Measurements from ENCODE around the gene MYH6. TPM values are rescaled to one million over a fixed set of nuclear protein-coding genes. Genes with fewer than 3 reads are reported as not detected.
"Not testable (repeated sequence)": the region's sequence is repeated elsewhere in the genome, so short reads cannot be mapped to it uniquely, and the experiment has no call there.

MYH6 gene
- total RNA-seq (0.66 TPM), polyA plus RNA-seq (ENCODE audit: insufficient read depth in 1 of 8, insufficient read length in 8 of 8, low replicate concordance in 1 of 8) (1 to 10 TPM; 3.4 to 7.2 (median 4.4) TPM)
- long read RNA-seq, donor 1 = 0 reads
- long read RNA-seq, donor 2 = 0 reads
- long read RNA-seq, donor 3 = 0 reads
- long read RNA-seq, donor 4 = 0 reads
- long read RNA-seq, donor 5, partial matches to known transcripts = 6 of 6 reads
- long read RNA-seq, donor 5, other reads (novel, unspliced or antisense) = 0 of 6 reads
- long read RNA-seq, donor 6 = 0 reads
- long read RNA-seq, donor 7, partial matches to known transcripts = 39 of 39 reads
- long read RNA-seq, donor 7, other reads (novel, unspliced or antisense) = 0 of 39 reads
- long read RNA-seq, donor 8 = 0 reads
- long read RNA-seq, donor 9 = 0 reads
- long read RNA-seq, donor 10 = 0 reads
- long read RNA-seq, donor 11 = 0 reads

- H3K27me3 ChIP-seq (ENCODE audit: control insufficient read depth, insufficient read depth, low read length) = peaks cover 13% of the 10 kb centered on the region
- no peaks in the 10 kb centered on the region for H3K36me3 ChIP-seq (ENCODE audit: control insufficient read depth, insufficient read depth, low read length)
- no peak for DNase-seq
- H3K27ac ChIP-seq (ENCODE audit: low read length) = no peak within 1 kb of the TSS
- H3K4me3 ChIP-seq (ENCODE audit: low read length) = no peak within 1 kb of the TSS
- H3K4me1 ChIP-seq (ENCODE audit: control insufficient read depth, insufficient read depth, low read length) = no peaks in the 10 kb centered on the region
- H3K9me3 ChIP-seq (replicated peaks; ENCODE audit: control insufficient read depth, low read depth, low read length) = no peaks in the 10 kb centered on the region
- WGBS (ENCODE audit: insufficient coverage) = 77% methylated on average over 15 of the region's 15 CpGs
These were observed at the start of gene MYH6 for GRCh38 chr14:23407516-23408306. Gene MYH6, minus strand, starts transcription at chr14:23408273. Its CDS starts 1,050 bp downstream, at chr14:23407223.

GRCh38 chr14:23456883-23457586, 49.0 kb upstream of the MYH6 start:
- not testable (repeated sequence) for H3K27ac ChIP-seq (ENCODE audit: low read length); H3K4me1 ChIP-seq (ENCODE audit: control insufficient read depth, insufficient read depth, low read length); H3K9me3 ChIP-seq (replicated peaks; ENCODE audit: control insufficient read depth, low read depth, low read length); H3K4me3 ChIP-seq (ENCODE audit: low read length); H3K27me3 ChIP-seq (ENCODE audit: control insufficient read depth, insufficient read depth, low read length); DNase-seq; H3K36me3 ChIP-seq (ENCODE audit: control insufficient read depth, insufficient read depth, low read length)
- 78% methylated on average over 3 of the region's 11 CpGs for WGBS (ENCODE audit: insufficient coverage)

GRCh38 chr14:23454445-23454856, 46.4 kb upstream of the MYH6 start:
- Histone ChIP-seq H3K9me3 (replicated peaks; ENCODE audit: control insufficient read depth, low read depth, low read length) (no peaks in the 10 kb centered on the region), H3K36me3 (ENCODE audit: control insufficient read depth, insufficient read depth, low read length) (no peaks in the 10 kb centered on the region), H3K4me1 (ENCODE audit: control insufficient read depth, insufficient read depth, low read length) (no peaks in the 10 kb centered on the region), H3K27ac (ENCODE audit: low read length) (no peak overlapping the region), H3K4me3 (ENCODE audit: low read length) (no peak overlapping the region), H3K27me3 (ENCODE audit: control insufficient read depth, insufficient read depth, low read length) (no peaks in the 10 kb centered on the region)
- 10% methylated on average over 1 of the region's 1 CpG for WGBS (ENCODE audit: insufficient coverage)
- no peak for DNase-seq

GRCh38 chr14:23452237-23452636, 44.2 kb upstream of the MYH6 start:
- no peak for DNase-seq
- WGBS (ENCODE audit: insufficient coverage) = no CpG with 5 or more reads among the region's 2 CpGs
- no peaks in the 10 kb centered on the region for H3K27me3 ChIP-seq (ENCODE audit: control insufficient read depth, insufficient read depth, low read length)
- no peaks in the 10 kb centered on the region for H3K4me1 ChIP-seq (ENCODE audit: control insufficient read depth, insufficient read depth, low read length)
- H3K4me3 ChIP-seq (ENCODE audit: low read length) = no peak overlapping the region
- H3K27ac ChIP-seq (ENCODE audit: low read length) = no peak overlapping the region
- no peaks in the 10 kb centered on the region for H3K9me3 ChIP-seq (replicated peaks; ENCODE audit: control insufficient read depth, low read depth, low read length)
- no peaks in the 10 kb centered on the region for H3K36me3 ChIP-seq (ENCODE audit: control insufficient read depth, insufficient read depth, low read length)

GRCh38 chr14:23450379-23450778, 42.3 kb upstream of the MYH6 start:
- WGBS (ENCODE audit: insufficient coverage) = 60% methylated on average over 1 of the region's 2 CpGs
- H3K36me3 ChIP-seq (ENCODE audit: control insufficient read depth, insufficient read depth, low read length) = no peaks in the 10 kb centered on the region

GRCh38 chr14:23449314-23449713, 41.2 kb upstream of the MYH6 start:
- Histone ChIP-seq H3K27me3 (ENCODE audit: control insufficient read depth, insufficient read depth, low read length) (no peaks in the 10 kb centered on the region), H3K4me3 (ENCODE audit: low read length) (no peak overlapping the region), H3K4me1 (ENCODE audit: control insufficient read depth, insufficient read depth, low read length) (peaks cover 17% of the 10 kb centered on the region), H3K9me3 (replicated peaks; ENCODE audit: control insufficient read depth, low read depth, low read length) (no peaks in the 10 kb centered on the region), H3K36me3 (ENCODE audit: control insufficient read depth, insufficient read depth, low read length) (no peaks in the 10 kb centered on the region), H3K27ac (ENCODE audit: low read length) (no peak overlapping the region)
- DNase-seq = no peak
- WGBS (ENCODE audit: insufficient coverage) = 75% methylated on average over 1 of the region's 1 CpG

More at GRCh38 chr14:23450379-23450778, 42.3 kb upstream of the MYH6 start:
- DNase-seq = no peak
- Histone ChIP-seq H3K27ac (ENCODE audit: low read length) (no peak overlapping the region), H3K4me3 (ENCODE audit: low read length) (no peak overlapping the region), H3K27me3 (ENCODE audit: control insufficient read depth, insufficient read depth, low read length) (no peaks in the 10 kb centered on the region), H3K9me3 (replicated peaks; ENCODE audit: control insufficient read depth, low read depth, low read length) (no peaks in the 10 kb centered on the region), H3K4me1 (ENCODE audit: control insufficient read depth, insufficient read depth, low read length) (peaks cover 13% of the 10 kb centered on the region)

GRCh38 chr14:23447361-23448350, 39.6 kb upstream of the MYH6 start:
- Histone ChIP-seq H3K36me3 (ENCODE audit: control insufficient read depth, insufficient read depth, low read length) (no peaks in the 10 kb centered on the region), H3K27ac (ENCODE audit: low read length) (no peak overlapping the region), H3K4me3 (ENCODE audit: low read length) (no peak overlapping the region), H3K9me3 (replicated peaks; ENCODE audit: control insufficient read depth, low read depth, low read length) (no peaks in the 10 kb centered on the region), H3K4me1 (ENCODE audit: control insufficient read depth, insufficient read depth, low read length) (peaks cover 31% of the 10 kb centered on the region), H3K27me3 (ENCODE audit: control insufficient read depth, insufficient read depth, low read length) (no peaks in the 10 kb centered on the region)
- no peak for DNase-seq
- 33% methylated on average over 1 of the region's 7 CpGs for WGBS (ENCODE audit: insufficient coverage)

GRCh38 chr14:23446291-23446851, 38.3 kb upstream of the MYH6 start:
- DNase-seq = no peak
- Histone ChIP-seq H3K36me3 (ENCODE audit: control insufficient read depth, insufficient read depth, low read length) (no peaks in the 10 kb centered on the region), H3K27ac (ENCODE audit: low read length) (peak overlapping the region; percentile 63)

GRCh38 chr14:23445773-23446172, 37.7 kb upstream of the MYH6 start:
- Histone ChIP-seq H3K27ac (ENCODE audit: low read length) (peak overlapping the region; percentile 63), H3K27me3 (ENCODE audit: control insufficient read depth, insufficient read depth, low read length) (no peaks in the 10 kb centered on the region), H3K4me1 (ENCODE audit: control insufficient read depth, insufficient read depth, low read length) (peaks cover 49% of the 10 kb centered on the region), H3K4me3 (ENCODE audit: low read length) (no peak overlapping the region), H3K9me3 (replicated peaks; ENCODE audit: control insufficient read depth, low read depth, low read length) (no peaks in the 10 kb centered on the region), H3K36me3 (ENCODE audit: control insufficient read depth, insufficient read depth, low read length) (no peaks in the 10 kb centered on the region)
- WGBS (ENCODE audit: insufficient coverage) = no CpG with 5 or more reads among the region's 4 CpGs
- no peak for DNase-seq

More at GRCh38 chr14:23446291-23446851, 38.3 kb upstream of the MYH6 start:
- Histone ChIP-seq H3K27me3 (ENCODE audit: control insufficient read depth, insufficient read depth, low read length) (no peaks in the 10 kb centered on the region), H3K9me3 (replicated peaks; ENCODE audit: control insufficient read depth, low read depth, low read length) (no peaks in the 10 kb centered on the region), H3K4me3 (ENCODE audit: low read length) (no peak overlapping the region), H3K4me1 (ENCODE audit: control insufficient read depth, insufficient read depth, low read length) (peaks cover 43% of the 10 kb centered on the region)
- 52% methylated on average over 2 of the region's 4 CpGs for WGBS (ENCODE audit: insufficient coverage)
